Neural progenitor cell (in vitro differentiated cells): ENCODE measurements around the gene ZNF716. TPM values are rescaled to one million over a fixed set of nuclear protein-coding genes. Genes with fewer than 3 reads are reported as not detected.

Experiments used
- DNase-seq: peaks from one replicate; pipeline ENCODE4 v3.0.0-alpha.2; 2016; ENCODE audit warnings: low spot score
- H2AFZ ChIP-seq: fragments of 200-600 bp; sonication (generic); replicated peaks from 2 replicates; pipeline ENCODE4 v1.6.1; 2016; ENCODE audit warnings: antibody characterized with exemption
- H3F3A ChIP-seq: fragments of 200-600 bp; sonication (generic); 2 replicates; pipeline ENCODE4 v1.6.1; 2016; ENCODE audit warnings: antibody characterized with exemption, low read depth
- H3K27ac ChIP-seq: fragments of 200-600 bp; sonication (generic); 2 replicates; pipeline ENCODE4 v1.5.1; 2016; ENCODE audit warnings: mild to moderate bottlenecking
- H3K27me3 ChIP-seq: fragments of 200-600 bp; sonication (generic); 2 replicates; pipeline ENCODE4 v1.6.1; 2016; ENCODE audit warnings: mild to moderate bottlenecking, moderate library complexity
- H3K36me3 ChIP-seq: fragments of 200-600 bp; sonication (generic); 2 replicates; pipeline ENCODE4 v1.5.1; 2016
- H3K4me1 ChIP-seq: fragments of 200-600 bp; sonication (generic); 2 replicates; pipeline ENCODE4 v1.6.1; 2016; ENCODE audit warnings: mixed run types
- H3K4me2 ChIP-seq: fragments of 200-600 bp; sonication (generic); 2 replicates; pipeline ENCODE4 v1.6.1; 2016
- H3K4me3 ChIP-seq: fragments of 200-600 bp; sonication (generic); 2 replicates; pipeline ENCODE4 v1.5.1; 2016
- H3K79me2 ChIP-seq: fragments of 200-600 bp; sonication (generic); 2 replicates; pipeline ENCODE4 v1.6.1; 2016; ENCODE audit warnings: low read depth
- H3K9ac ChIP-seq: fragments of 200-600 bp; sonication (generic); 2 replicates; pipeline ENCODE4 v1.6.1; 2016
- H3K9me3 ChIP-seq: fragments of 200-600 bp; sonication (generic); 2 replicates; pipeline ENCODE4 v1.5.1; 2016; ENCODE audit warnings: low read depth
- H4K20me1 ChIP-seq: fragments of 200-600 bp; sonication (generic); 2 replicates; pipeline ENCODE4 v1.6.1; 2016; ENCODE audit warnings: low read depth
- H3K27ac Mint-ChIP-seq: 3 replicates; pipeline ENCODE4 v1.8.0; 2021; ENCODE audit warnings: mixed read lengths
- H3K27me3 Mint-ChIP-seq: 2 replicates; pipeline ENCODE4 v1.8.0; 2022; ENCODE audit warnings: low read depth, mild to moderate bottlenecking, inconsistent platforms, moderate library complexity, mixed read lengths; ENCODE audit not compliant: insufficient read depth
- H3K36me3 Mint-ChIP-seq: 3 replicates; pipeline ENCODE4 v1.8.0; 2021; ENCODE audit warnings: mixed read lengths
- H3K4me1 Mint-ChIP-seq: 3 replicates; pipeline ENCODE4 v1.8.0; 2021; ENCODE audit warnings: mixed read lengths
- H3K4me3 Mint-ChIP-seq: 3 replicates; pipeline ENCODE4 v1.8.0; 2021; ENCODE audit warnings: mild to moderate bottlenecking, moderate library complexity, mixed read lengths
- H3K9me3 Mint-ChIP-seq: 3 replicates; pipeline ENCODE4 v1.8.0; 2020; ENCODE audit warnings: mixed read lengths
- EZH2 ChIP-seq: fragments of 200-600 bp; sonication (generic); IDR thresholded peaks from 2 replicates; pipeline ENCODE4 v1.6.1; 2017; ENCODE audit warnings: antibody characterized with exemption, mild to moderate bottlenecking, moderate library complexity
- EZH2phosphoT487 ChIP-seq: fragments of 200-600 bp; sonication (generic); IDR thresholded peaks from 2 replicates; pipeline ENCODE4 v1.6.1; 2017; ENCODE audit warnings: antibody characterized with exemption
- total RNA-seq: library from RNA; depleted of rRNA; stranded (reverse); fragments of >200 nt; gene quantifications from 2 replicates; pipeline ENCODE4 v1.2.3, GENCODE V29; 2015; ENCODE audit warnings: low replicate concordance
- TF ChIP-seq, protein P1 (sequence below): fragments of 200-600 bp; sonication (generic); IDR thresholded peaks from 2 replicates; pipeline ENCODE4 v1.5.1; 2017; ENCODE audit warnings: antibody characterized with exemption, mild to moderate bottlenecking

The ZNF716 gene
- total RNA-seq, 1 donor from 2014 or later: not detected

DNA sequence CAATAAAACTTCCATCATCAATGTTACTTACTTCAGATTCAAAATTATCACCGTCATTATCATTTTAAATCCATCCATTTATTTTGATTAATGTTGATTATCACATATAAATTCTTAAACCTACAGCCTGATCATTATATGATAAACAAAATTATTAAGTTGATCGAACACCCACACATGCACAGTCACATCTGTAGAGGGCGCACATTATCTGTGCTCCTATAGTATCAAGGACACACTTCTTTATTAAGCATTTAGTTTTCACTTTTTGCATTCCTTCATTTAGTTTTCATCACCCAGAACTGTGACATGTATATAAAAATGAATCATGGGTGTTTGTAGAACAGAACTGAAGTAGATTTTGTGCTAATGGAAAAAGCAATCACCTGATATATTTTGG is 26.2 kb upstream of the ZNF716 start:
- Histone ChIP-seq H3F3A (no peaks in the 10 kb centered on the region), H4K20me1 (no peaks in the 10 kb centered on the region), H3K9ac (no peak overlapping the region), H3K79me2 (no peaks in the 10 kb centered on the region), H3K9me3 (peaks cover 30% of the 10 kb centered on the region), H3K27ac (no peak overlapping the region), H3K27me3 (no peaks in the 10 kb centered on the region), H3K36me3 (no peaks in the 10 kb centered on the region), H3K4me1 (no peaks in the 10 kb centered on the region), H3K4me2 (no peak overlapping the region), H2AFZ (no peak overlapping the region), H3K4me3 (no peak overlapping the region)
- Mint-ChIP-seq H3K36me3 (no peaks in the 10 kb centered on the region), H3K27me3 (peaks cover 2% of the 10 kb centered on the region), H3K4me1 (no peaks in the 10 kb centered on the region), H3K4me3 (no peak overlapping the region), H3K9me3 (peaks cover 32% of the 10 kb centered on the region), H3K27ac (no peak overlapping the region)
- no peak for DNase-seq
- TF ChIP-seq, protein P1, sequence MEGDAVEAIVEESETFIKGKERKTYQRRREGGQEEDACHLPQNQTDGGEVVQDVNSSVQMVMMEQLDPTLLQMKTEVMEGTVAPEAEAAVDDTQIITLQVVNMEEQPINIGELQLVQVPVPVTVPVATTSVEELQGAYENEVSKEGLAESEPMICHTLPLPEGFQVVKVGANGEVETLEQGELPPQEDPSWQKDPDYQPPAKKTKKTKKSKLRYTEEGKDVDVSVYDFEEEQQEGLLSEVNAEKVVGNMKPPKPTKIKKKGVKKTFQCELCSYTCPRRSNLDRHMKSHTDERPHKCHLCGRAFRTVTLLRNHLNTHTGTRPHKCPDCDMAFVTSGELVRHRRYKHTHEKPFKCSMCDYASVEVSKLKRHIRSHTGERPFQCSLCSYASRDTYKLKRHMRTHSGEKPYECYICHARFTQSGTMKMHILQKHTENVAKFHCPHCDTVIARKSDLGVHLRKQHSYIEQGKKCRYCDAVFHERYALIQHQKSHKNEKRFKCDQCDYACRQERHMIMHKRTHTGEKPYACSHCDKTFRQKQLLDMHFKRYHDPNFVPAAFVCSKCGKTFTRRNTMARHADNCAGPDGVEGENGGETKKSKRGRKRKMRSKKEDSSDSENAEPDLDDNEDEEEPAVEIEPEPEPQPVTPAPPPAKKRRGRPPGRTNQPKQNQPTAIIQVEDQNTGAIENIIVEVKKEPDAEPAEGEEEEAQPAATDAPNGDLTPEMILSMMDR: no peak
- TF ChIP-seq EZH2: no peak
- TF ChIP-seq EZH2phosphoT487: no peak

DNA sequence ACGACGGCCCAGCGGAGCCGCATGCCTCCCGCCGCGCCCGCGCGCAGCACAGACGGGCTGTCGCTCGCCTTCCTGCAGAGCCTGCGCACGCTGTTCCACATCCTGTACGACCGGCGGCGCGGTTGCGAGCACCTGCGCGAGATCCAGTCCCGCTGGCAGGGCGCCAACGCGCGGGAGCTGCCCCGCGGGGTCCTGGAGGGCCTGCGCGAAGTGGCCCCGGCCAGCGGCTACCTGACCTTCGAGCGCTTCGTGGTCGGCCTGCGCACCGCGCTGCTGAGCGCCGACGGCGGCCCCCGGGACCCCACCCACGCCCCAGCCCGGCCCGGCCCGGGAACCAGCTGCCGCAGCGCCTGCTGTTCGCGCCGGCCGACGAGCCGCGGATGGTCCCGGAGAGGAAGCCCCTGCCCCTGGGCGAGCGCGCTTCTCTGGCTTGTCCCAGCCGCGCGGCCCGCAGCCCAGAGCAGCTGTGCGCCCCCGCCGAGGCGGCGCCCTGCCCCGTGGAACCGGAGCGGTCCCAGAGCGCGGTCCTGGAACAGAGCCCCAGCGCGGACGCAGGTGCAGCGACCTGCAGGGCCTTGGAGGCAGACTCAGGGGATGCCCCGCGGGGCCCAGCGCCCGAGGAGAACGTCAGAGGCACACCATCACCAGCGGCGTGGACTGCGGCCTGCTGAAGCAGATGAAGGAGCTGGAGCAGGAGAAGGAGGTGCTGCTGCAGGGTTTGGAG is 25.3 kb upstream of the ZNF716 start:
- H3K9me3 ChIP-seq: peaks cover 30% of the 10 kb centered on the region
- H3K9me3 Mint-ChIP-seq: peaks cover 36% of the 10 kb centered on the region
- no peak for DNase-seq
- H3K4me3 ChIP-seq: no peak overlapping the region
- no peak overlapping the region for H3K27ac Mint-ChIP-seq
- H4K20me1 ChIP-seq: no peaks in the 10 kb centered on the region
- H3K9ac ChIP-seq: no peak overlapping the region
- no peak overlapping the region for H3K27ac ChIP-seq
- no peaks in the 10 kb centered on the region for H3K79me2 ChIP-seq
- no peaks in the 10 kb centered on the region for H3K4me1 ChIP-seq
- no peak overlapping the region for H3K4me2 ChIP-seq
- no peaks in the 10 kb centered on the region for H3K27me3 ChIP-seq
- peaks cover 2% of the 10 kb centered on the region for H3K27me3 Mint-ChIP-seq
- H3K4me3 Mint-ChIP-seq: no peak overlapping the region
- H3K4me1 Mint-ChIP-seq: no peaks in the 10 kb centered on the region
- no peaks in the 10 kb centered on the region for H3K36me3 ChIP-seq
- no peaks in the 10 kb centered on the region for H3F3A ChIP-seq
- TF ChIP-seq, protein P1: no peak
- TF ChIP-seq EZH2 (no peak), EZH2phosphoT487 (no peak)
- H2AFZ ChIP-seq: no peak overlapping the region
- no peaks in the 10 kb centered on the region for H3K36me3 Mint-ChIP-seq

DNA sequence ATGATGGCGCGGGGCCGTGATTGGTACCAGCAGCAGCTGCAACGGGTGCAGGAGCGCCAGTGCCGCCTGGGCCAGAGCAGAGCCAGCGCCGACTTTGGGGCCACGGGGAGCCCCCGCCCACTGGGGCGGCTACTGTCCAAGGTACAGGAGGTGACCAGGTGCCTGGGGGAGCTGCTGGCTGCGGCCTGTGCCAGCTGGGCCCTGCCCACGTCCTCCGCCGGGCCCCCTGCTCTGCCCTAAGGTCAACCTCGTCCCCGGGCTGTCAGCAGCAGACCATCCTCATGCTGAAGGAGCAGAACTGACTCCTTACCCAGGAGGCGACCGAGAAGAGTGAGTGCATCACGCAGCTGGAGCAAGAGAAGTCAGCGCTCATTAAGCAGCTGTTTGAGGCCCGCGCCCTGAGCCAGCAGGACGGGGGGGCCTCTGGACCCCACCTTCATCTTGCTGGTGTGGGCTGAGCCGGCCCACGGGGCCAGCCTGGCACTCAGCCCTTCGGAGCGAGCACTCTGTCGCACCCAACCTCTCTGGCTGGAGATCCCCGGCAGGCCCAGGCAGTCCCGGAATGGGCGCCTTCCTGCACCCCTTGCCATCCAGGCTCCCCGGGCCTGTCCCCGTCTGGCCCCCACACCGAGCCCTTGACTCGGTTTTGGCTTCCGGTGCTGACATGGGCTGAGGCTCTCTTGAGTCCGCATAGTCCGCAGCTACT is 24.6 kb upstream of the ZNF716 start:
- no peak overlapping the region for H3K27ac Mint-ChIP-seq
- H3K27me3 ChIP-seq: no peaks in the 10 kb centered on the region
- DNase-seq: no peak
- peaks cover 25% of the 10 kb centered on the region for H3K9me3 ChIP-seq
- H3K79me2 ChIP-seq: no peaks in the 10 kb centered on the region
- H2AFZ ChIP-seq: no peak overlapping the region
- H3K36me3 Mint-ChIP-seq: no peaks in the 10 kb centered on the region
- no peak for TF ChIP-seq EZH2phosphoT487
- H3K27ac ChIP-seq: no peak overlapping the region
- H3K9me3 Mint-ChIP-seq: peaks cover 39% of the 10 kb centered on the region
- H3K4me1 ChIP-seq: no peaks in the 10 kb centered on the region
- peaks cover 2% of the 10 kb centered on the region for H3K27me3 Mint-ChIP-seq
- no peak overlapping the region for H3K4me3 ChIP-seq
- no peaks in the 10 kb centered on the region for H3K36me3 ChIP-seq
- no peak overlapping the region for H3K9ac ChIP-seq
- H3K4me2 ChIP-seq: no peak overlapping the region
- no peaks in the 10 kb centered on the region for H3K4me1 Mint-ChIP-seq
- no peaks in the 10 kb centered on the region for H3F3A ChIP-seq
- no peaks in the 10 kb centered on the region for H4K20me1 ChIP-seq
- H3K4me3 Mint-ChIP-seq: no peak overlapping the region
